GM21717 (cell line): Measurements from ENCODE around the gene POU6F2.

Source experiments
- ATAC-seq: cut with Tn5 transposase; IDR thresholded peaks from one replicate; pipeline ENCODE4 v1.9.1; 2021; ENCODE audit warnings: mild to moderate bottlenecking, moderate library complexity; ENCODE audit not compliant: unreplicated experiment

Gene POU6F2

GRCh38 chr7:39062811-39063210 lies 85.1 kb downstream of the POU6F2 start:
- ATAC-seq = no peak

- ATAC-seq = no peak
Observed at GRCh38 chr7:39069031-39069430, 91.3 kb downstream of the POU6F2 start.

- ATAC-seq = no peak
Observed at GRCh38 chr7:39069896-39070881, 92.5 kb downstream of the POU6F2 start.

- ATAC-seq = no peak
Observed at GRCh38 chr7:39071116-39071515, 93.4 kb downstream of the POU6F2 start.

- no peak for ATAC-seq
Observed at GRCh38 chr7:39073432-39073831, 95.7 kb downstream of the POU6F2 start.

- no peak for ATAC-seq
Observed at GRCh38 chr7:39075210-39075609, 97.5 kb downstream of the POU6F2 start.

GRCh38 chr7:39083781-39084180 lies 106.1 kb downstream of the POU6F2 start:
- ATAC-seq = no peak

- ATAC-seq = no peak
Observed at GRCh38 chr7:39084349-39084748, 106.6 kb downstream of the POU6F2 start.

GRCh38 chr7:39085189-39085588 lies 107.5 kb downstream of the POU6F2 start:
- no peak for ATAC-seq

- ATAC-seq = no peak
Observed at GRCh38 chr7:39085590-39086049, 107.9 kb downstream of the POU6F2 start.

GRCh38 chr7:39086638-39087360 lies 109.1 kb downstream of the POU6F2 start:
- ATAC-seq = no peak

- no peak for ATAC-seq
Observed at GRCh38 chr7:39088730-39089593, 111.3 kb downstream of the POU6F2 start.

GRCh38 chr7:39091145-39091544 lies 113.4 kb downstream of the POU6F2 start:
- ATAC-seq = no peak

- ATAC-seq = no peak
Observed at GRCh38 chr7:39091774-39092173, 114.1 kb downstream of the POU6F2 start.

GRCh38 chr7:39094731-39095130 lies 117.0 kb downstream of the POU6F2 start:
- no peak for ATAC-seq

- no peak for ATAC-seq
Observed at GRCh38 chr7:39095875-39096619, 118.3 kb downstream of the POU6F2 start.

- ATAC-seq = no peak
Observed at GRCh38 chr7:39098506-39098905, 120.8 kb downstream of the POU6F2 start.

GRCh38 chr7:39099146-39099545 lies 121.4 kb downstream of the POU6F2 start:
- no peak for ATAC-seq

- ATAC-seq = no peak
Observed at GRCh38 chr7:39100270-39100669, 122.6 kb downstream of the POU6F2 start.

GRCh38 chr7:39102234-39102633 lies 124.5 kb downstream of the POU6F2 start:
- ATAC-seq = no peak
